H1 (cell line): Measurements from ENCODE around the gene ZMYND10. TPM values are rescaled to one million over a fixed set of nuclear protein-coding genes. Genes with fewer than 3 reads are reported as not detected.
A peak's percentile ranks its signal among the peaks of the same experiment; 100 is the strongest.

Experiments
- MAFK ChIP-seq: IDR thresholded peaks from 2 replicates; pipeline ENCODE4 v1.6.1; 2012; ENCODE audit warnings: low read depth, mild to moderate bottlenecking, improper control_type of control experiment, low read length
- polyA plus RNA-seq, 7 experiments: library from polyadenylated mRNA; depleted of rRNA in 3 of 7; stranded (reverse) in 5 of 7; unstranded in 2 of 7; fragments of >200 nt in 5 of 7; fragments of 200-250 nt in 2 of 7; gene quantifications; 1 replicate in 5 of 7; 2 replicates in 1 of 7; 4 replicates in 1 of 7; pipeline versions ENCODE4 v1.2.1 to v1.2.3, GENCODE V29; 2011 to 2013; ENCODE audit warnings: missing spikeins in 2 of 7, mixed read lengths in 2 of 7
- total RNA-seq: library from RNA; stranded (reverse); fragmentation: NEBNext Ultra II Directional; extraction: Animal tissue kit (Norgen Biotek cat#: 25700); gene quantifications from 2 replicates; pipeline ENCODE4 v1.2.1, GENCODE V29; 2021
- TF ChIP-seq, protein P1 (sequence below): fragments of 300-600 bp; sonication (generic); IDR thresholded peaks from 2 replicates; pipeline ENCODE4 v1.7.1; 2012; ENCODE audit warnings: low read length, moderate library complexity, mild to moderate bottlenecking, inconsistent platforms; ENCODE audit not compliant: insufficient replicate concordance
- TF ChIP-seq, protein P2 (sequence below): IDR thresholded peaks from 2 replicates; pipeline ENCODE4 v1.6.1; 2012; ENCODE audit warnings: inconsistent platforms

The ZMYND10 gene
- total and polyA plus RNA-seq, 2 of the 8 experiments (the other 6 are each of a cell fraction or from before 2014, with no cell fraction given) = 0.56 to 0.79 TPM

DNA sequence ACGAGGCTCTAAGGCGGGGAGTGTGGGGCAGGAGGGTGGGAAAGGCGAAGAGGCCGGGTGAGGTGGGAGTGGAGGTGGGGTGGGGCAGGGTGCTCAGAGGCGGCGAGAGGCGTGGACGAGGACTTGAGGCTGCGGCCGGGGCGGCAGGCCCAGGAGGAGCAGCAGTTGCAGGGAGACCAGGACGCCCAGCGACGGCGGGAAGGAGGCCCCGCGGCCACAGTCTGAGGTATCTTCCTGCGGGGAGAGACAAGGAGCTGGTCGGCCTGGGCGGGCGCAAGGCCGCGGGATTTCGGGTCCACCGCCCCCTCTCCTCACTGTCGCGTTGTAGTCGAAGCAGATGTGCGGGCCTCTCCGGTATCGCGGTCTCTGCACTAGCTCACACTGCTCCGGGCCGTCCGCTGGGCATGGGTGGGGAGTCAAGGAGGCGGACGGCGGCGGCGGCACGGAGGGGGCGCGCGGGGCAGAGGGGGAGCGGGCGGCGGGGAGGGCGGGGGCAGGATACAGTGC is 19.1 kb upstream of the ZMYND10 start (continued):
- TF ChIP-seq, protein P1, sequence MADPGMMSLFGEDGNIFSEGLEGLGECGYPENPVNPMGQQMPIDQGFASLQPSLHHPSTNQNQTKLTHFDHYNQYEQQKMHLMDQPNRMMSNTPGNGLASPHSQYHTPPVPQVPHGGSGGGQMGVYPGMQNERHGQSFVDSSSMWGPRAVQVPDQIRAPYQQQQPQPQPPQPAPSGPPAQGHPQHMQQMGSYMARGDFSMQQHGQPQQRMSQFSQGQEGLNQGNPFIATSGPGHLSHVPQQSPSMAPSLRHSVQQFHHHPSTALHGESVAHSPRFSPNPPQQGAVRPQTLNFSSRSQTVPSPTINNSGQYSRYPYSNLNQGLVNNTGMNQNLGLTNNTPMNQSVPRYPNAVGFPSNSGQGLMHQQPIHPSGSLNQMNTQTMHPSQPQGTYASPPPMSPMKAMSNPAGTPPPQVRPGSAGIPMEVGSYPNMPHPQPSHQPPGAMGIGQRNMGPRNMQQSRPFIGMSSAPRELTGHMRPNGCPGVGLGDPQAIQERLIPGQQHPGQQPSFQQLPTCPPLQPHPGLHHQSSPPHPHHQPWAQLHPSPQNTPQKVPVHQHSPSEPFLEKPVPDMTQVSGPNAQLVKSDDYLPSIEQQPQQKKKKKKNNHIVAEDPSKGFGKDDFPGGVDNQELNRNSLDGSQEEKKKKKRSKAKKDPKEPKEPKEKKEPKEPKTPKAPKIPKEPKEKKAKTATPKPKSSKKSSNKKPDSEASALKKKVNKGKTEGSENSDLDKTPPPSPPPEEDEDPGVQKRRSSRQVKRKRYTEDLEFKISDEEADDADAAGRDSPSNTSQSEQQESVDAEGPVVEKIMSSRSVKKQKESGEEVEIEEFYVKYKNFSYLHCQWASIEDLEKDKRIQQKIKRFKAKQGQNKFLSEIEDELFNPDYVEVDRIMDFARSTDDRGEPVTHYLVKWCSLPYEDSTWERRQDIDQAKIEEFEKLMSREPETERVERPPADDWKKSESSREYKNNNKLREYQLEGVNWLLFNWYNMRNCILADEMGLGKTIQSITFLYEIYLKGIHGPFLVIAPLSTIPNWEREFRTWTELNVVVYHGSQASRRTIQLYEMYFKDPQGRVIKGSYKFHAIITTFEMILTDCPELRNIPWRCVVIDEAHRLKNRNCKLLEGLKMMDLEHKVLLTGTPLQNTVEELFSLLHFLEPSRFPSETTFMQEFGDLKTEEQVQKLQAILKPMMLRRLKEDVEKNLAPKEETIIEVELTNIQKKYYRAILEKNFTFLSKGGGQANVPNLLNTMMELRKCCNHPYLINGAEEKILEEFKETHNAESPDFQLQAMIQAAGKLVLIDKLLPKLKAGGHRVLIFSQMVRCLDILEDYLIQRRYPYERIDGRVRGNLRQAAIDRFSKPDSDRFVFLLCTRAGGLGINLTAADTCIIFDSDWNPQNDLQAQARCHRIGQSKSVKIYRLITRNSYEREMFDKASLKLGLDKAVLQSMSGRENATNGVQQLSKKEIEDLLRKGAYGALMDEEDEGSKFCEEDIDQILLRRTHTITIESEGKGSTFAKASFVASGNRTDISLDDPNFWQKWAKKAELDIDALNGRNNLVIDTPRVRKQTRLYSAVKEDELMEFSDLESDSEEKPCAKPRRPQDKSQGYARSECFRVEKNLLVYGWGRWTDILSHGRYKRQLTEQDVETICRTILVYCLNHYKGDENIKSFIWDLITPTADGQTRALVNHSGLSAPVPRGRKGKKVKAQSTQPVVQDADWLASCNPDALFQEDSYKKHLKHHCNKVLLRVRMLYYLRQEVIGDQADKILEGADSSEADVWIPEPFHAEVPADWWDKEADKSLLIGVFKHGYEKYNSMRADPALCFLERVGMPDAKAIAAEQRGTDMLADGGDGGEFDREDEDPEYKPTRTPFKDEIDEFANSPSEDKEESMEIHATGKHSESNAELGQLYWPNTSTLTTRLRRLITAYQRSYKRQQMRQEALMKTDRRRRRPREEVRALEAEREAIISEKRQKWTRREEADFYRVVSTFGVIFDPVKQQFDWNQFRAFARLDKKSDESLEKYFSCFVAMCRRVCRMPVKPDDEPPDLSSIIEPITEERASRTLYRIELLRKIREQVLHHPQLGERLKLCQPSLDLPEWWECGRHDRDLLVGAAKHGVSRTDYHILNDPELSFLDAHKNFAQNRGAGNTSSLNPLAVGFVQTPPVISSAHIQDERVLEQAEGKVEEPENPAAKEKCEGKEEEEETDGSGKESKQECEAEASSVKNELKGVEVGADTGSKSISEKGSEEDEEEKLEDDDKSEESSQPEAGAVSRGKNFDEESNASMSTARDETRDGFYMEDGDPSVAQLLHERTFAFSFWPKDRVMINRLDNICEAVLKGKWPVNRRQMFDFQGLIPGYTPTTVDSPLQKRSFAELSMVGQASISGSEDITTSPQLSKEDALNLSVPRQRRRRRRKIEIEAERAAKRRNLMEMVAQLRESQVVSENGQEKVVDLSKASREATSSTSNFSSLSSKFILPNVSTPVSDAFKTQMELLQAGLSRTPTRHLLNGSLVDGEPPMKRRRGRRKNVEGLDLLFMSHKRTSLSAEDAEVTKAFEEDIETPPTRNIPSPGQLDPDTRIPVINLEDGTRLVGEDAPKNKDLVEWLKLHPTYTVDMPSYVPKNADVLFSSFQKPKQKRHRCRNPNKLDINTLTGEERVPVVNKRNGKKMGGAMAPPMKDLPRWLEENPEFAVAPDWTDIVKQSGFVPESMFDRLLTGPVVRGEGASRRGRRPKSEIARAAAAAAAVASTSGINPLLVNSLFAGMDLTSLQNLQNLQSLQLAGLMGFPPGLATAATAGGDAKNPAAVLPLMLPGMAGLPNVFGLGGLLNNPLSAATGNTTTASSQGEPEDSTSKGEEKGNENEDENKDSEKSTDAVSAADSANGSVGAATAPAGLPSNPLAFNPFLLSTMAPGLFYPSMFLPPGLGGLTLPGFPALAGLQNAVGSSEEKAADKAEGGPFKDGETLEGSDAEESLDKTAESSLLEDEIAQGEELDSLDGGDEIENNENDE = no peak
- TF ChIP-seq, protein P2, sequence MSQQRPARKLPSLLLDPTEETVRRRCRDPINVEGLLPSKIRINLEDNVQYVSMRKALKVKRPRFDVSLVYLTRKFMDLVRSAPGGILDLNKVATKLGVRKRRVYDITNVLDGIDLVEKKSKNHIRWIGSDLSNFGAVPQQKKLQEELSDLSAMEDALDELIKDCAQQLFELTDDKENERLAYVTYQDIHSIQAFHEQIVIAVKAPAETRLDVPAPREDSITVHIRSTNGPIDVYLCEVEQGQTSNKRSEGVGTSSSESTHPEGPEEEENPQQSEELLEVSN = peak; percentile 53; the same call in 1 of the 2 replicates
- TF ChIP-seq MAFK = no peak
